NCI-H2171 (cell line): Measurements from ENCODE around the gene TUG1.

Experiments used
- DNase-seq: peaks from one replicate; lab custom pipeline; 2025; lab: John Stamatoyannopoulos, UW

Gene TUG1

GRCh38 chr22:30947816-30948454, 21.1 kb upstream of the TUG1 start:
- DNase-seq: no peak

GRCh38 chr22:30948930-30949342, 20.1 kb upstream of the TUG1 start:
- DNase-seq: no peak

- no peak for DNase-seq
Measured at GRCh38 chr22:30949934-30950660, 19.0 kb upstream of the TUG1 start.

- DNase-seq: no peak
Measured at GRCh38 chr22:30953206-30953605, 15.9 kb upstream of the TUG1 start.

DNA sequence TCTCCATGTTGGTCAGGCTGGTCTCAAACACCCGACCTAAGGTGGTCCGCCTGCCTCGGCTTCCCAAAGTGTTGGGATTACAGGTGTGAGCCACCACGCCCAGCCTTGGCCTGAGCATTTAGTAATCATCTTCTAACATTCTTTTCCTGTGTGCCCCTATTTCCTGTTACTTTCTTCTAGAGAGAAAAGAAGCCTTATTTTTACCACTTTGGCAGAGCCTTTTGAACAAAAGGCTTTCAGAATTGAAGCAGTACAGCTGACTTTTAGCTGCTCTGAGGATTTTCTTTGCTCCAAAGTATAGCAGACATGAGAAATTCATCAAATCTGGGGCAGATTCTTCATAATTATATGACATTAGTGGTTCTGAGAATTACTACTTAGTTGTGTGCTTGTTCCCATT, 13.9 kb upstream of the TUG1 start:
- no peak for DNase-seq

DNA sequence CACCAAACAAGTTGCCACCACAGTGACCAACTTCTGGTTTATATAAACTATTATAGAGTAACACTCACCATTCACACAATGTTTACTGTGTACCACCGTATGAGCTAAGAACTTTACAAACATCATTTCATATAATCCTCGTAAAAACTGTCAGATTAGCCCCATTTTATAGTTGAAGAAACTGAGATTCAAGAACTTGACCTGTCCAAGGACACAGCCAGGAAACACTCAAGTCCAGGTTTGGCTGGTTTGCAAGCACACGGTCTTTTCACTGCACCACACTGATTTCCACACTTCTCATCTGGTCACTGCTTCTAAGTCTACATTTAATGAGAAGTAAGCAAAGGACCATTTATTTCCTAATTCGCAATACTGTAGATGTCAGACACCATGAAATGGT, 4.2 kb upstream of the TUG1 start:
- DNase-seq: no peak

DNA sequence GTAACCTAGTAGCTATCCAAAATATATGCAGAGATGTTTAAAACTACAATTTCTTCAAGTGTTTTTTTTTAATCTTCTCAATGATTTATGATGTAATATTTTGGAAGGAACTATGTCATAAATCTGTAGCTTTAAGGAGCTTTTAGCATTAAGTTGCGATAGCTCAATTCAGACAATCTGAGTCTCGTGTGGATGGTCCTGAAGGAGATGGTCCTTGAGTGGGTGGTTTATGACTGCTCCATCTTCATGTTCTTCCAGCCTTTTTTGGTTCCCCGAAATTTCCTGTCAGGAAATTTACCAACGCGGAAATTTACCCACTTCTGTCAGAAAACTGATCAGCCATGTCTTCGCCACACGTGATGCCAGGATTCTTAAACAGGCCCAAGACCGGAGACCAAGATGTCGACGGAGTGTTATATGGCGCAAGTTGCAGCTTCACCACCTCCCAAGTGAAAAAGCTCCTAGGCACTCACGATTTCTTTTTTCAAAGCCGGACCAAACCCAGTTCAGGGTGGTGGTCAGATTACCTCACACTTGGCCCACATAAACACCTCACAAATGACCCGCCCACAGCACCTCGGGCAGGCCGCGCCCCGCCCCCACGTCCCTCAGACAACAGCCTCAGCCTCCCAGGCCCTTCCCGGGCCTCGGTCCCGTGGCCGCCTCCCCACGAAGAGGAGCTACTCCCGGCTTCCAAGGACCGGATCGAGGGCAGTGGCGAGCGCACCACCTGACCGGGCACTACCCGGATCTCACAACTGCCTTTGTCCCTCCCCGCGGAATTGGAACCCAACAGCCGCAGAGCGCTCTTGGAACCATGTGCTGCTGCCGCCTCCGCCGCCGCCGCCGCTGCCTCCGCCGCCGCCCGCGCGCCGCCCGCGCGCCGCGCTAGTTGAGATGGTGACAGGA, 796 bp upstream of the TUG1 start, which contains the start of gene MORC2:
TSS of gene MORC2 (minus strand) at position 760 of the 909 bp plus-strand sequence. CDS start 885 bp downstream, outside the sequence.
- no peak for DNase-seq

- DNase-seq: no peak
Measured at GRCh38 chr22:30969532-30970355, 679 bp downstream of the TUG1 start.

- no peak for DNase-seq
Measured at GRCh38 chr22:30970356-30970746, 1.3 kb downstream of the TUG1 start.

DNA sequence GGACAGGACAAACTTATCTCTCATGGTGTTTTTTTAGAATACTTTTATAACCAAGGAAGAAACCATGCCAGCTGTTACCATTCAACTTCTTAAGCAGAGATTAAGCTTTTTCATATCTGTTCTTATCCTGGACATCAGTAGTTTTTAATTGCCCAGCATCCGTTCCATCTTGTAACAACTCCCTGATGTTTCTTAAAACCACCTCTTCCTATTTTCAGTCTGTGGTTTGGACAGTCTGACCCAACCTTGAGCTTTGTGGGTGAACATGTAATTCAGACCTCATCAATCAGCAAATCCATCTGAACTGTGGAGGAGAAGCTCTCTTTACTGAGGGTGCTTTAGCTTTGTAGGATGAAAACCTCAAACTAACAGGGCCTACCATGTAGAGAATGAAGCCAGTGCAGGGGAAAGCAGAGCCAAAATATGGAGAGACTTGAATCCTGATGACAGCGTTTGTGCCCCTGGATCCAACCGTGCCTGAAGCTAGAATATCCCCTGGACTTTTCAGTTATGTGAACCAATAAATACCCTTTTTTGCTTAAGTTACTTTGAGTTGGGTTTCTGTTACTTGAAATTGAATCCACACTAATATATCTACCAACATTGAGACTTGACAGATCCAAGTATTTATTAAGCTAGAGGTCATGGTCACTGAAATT, 9.4 kb downstream of the TUG1 start:
- DNase-seq: no peak

GRCh38 chr22:30979932-30980331, 10.9 kb downstream of the TUG1 start:
- DNase-seq: no peak

DNA sequence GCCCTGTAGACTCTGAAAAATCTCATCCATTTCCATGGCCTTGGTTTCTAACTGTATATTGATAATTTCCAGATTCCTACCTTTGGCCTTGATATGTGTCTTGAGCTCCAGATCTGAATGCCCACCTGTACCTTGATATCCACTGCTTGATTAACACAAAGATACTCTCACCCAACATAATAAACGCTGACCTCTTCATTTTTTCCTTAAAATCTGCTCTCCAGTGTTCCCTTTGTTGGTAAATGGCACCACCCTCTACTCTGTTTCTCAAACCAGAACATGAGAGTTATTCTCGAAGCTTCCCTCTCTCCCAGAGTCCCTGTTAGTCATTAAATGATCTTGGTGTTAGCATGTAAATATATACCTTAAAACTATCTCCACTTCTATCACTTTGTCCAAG, 13.4 kb downstream of the TUG1 start:
- DNase-seq: no peak

- DNase-seq: no peak
Measured at GRCh38 chr22:30984317-30984716, 15.3 kb downstream of the TUG1 start.

DNA sequence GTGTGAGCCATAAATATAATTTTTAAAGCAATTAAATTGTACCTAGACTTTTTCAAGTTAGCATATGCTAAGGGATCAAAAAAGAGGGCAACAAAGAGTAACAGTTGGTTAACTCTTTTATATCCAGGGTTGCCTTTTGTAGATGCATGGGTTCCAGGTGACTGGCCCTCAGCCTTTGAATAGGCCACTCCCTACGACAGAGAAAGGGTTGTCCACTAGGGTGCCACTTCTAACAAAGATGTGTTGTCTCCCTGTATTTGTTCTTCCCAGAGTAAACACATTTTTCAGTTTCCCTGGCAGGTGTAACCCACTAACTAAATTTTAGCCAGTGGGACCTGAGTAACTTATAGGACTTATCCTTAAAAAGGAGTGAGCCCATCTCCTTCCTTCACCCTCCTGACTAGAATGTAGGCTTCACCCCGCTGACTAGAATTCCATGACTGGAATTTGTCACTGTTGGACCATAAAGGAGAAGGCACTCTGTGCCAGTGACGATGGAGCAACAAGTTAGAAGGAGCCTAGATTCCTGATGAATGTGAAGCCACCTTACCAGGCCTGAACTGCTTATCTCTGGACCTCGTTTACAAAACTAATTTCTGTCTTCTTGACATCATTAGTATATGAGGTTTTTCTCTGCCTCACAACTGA, 16.6 kb downstream of the TUG1 start:
- DNase-seq: no peak

DNA sequence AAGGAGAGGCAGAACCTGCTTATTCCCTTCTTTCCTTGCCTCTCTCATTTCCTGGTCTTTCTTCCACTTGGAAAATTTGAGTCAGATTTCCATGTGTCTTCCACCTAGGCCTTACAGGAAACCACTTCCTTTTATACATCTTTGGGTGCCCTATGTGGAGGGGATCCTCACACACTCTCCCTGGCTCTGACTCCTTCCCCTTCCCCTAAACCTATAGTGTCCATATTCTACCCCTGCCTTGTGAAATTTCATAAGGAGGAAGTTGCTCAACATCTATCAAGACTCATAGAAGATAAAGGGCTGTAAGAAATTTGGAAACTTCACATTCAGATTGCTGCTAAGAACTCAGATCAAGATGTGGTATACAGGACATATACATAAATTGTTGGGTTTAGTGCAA, 20.4 kb downstream of the TUG1 start:
- no peak for DNase-seq

GRCh38 chr22:30990690-30991089, 21.6 kb downstream of the TUG1 start:
- DNase-seq: no peak

DNA sequence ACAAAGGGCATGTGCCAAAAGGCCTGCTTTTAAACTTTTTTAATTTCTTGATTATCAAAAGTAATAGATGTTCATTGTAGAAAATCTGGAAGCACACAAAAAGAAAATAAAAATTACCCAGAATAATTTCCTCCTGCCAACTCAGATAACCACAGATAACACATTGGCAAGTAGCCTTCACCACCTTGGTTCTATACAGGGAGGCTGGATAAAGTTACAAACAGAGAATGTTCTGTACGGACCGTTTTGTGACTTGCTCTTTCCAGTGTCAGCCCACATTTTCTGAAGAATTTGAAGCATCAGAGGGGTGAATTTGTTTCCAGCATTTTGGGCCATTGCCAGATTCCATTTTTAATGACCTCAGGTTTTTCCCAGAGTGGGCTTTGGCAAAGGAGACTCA, 23.5 kb downstream of the TUG1 start:
- no peak for DNase-seq

GRCh38 chr22:30994960-30995359, 25.9 kb downstream of the TUG1 start:
- DNase-seq: no peak

DNA sequence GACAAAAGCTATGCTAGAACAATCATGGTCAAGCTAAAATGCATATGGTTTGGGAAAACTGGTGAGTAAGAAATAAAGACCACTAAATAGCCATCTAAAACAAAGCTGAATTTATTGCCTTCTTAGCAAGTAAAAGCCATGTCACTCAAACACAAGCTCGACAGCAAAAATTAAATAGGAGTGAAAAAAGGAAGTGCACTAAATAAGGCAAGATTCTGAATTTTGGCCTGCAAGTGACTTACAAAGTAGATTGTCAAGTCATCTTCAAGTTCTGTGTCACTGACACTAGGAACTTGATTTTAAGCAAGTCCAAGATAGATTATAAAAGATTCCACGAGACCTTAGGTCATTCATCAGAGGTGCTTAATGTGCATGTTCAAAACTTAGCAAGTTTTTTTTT, 27.4 kb downstream of the TUG1 start:
- no peak for DNase-seq

DNA sequence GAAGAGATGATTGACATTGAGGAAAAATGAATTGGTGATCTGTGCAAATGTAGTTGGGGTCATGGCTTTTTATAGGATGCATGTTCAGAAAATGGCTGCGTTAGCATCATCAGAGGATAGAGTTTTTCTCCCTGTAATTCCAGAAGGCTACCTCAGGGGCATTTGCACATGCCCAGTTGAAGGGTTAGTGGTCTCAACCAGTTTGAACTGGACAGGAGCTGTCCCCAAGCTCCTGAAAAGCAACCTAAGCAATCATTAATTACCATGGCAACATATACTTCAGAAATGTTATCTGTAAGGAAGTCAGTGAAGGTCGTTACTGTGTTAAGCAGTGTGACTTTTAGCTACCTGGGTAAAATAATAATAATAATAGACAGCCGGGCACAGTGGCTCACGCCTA, 29.3 kb downstream of the TUG1 start:
- no peak for DNase-seq
